Measurements from ENCODE around the gene RHAG.
"Not testable (repeated sequence)": the region's sequence is repeated elsewhere in the genome, so short reads cannot be mapped to it uniquely, and the experiment has no call there.

DNA sequence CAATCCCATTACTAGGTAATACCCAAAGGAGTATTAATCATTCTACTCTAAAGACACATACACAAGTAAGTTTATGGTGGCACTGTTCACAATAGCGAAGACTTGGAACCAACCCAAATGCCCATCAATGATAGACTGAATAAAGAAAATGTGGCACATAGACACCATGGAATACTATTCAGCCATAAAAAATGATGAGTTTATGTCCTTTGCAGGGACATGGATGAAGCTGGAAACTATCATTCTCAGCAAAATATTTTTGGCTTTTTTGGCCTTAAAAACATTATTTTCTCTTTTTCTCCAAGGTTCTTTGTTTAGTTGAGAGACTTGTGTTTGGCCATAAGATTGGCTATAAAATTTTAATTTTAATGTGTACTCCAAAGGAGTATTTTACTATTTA lies 27.4 kb upstream of the RHAG start:
- TF ChIP-seq, protein P1, sequence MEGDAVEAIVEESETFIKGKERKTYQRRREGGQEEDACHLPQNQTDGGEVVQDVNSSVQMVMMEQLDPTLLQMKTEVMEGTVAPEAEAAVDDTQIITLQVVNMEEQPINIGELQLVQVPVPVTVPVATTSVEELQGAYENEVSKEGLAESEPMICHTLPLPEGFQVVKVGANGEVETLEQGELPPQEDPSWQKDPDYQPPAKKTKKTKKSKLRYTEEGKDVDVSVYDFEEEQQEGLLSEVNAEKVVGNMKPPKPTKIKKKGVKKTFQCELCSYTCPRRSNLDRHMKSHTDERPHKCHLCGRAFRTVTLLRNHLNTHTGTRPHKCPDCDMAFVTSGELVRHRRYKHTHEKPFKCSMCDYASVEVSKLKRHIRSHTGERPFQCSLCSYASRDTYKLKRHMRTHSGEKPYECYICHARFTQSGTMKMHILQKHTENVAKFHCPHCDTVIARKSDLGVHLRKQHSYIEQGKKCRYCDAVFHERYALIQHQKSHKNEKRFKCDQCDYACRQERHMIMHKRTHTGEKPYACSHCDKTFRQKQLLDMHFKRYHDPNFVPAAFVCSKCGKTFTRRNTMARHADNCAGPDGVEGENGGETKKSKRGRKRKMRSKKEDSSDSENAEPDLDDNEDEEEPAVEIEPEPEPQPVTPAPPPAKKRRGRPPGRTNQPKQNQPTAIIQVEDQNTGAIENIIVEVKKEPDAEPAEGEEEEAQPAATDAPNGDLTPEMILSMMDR (IDR thresholded peaks at IDR 0.05): not testable (repeated sequence)
- not testable (repeated sequence) for TF ChIP-seq POLR2A (IDR thresholded peaks at IDR 0.05)

All from lower leg skin (tissue), 3 donors.